Suprapubic skin (tissue), 4 donors: Measurements from ENCODE around the gene PFN1. TPM values are rescaled to one million over a fixed set of nuclear protein-coding genes. Genes with fewer than 3 reads are reported as not detected.

Source experiments
- DNase-seq, 2 donors: peaks; one replicate each; pipeline ENCODE4 v3.0.0-alpha.2; 2019; ENCODE audit warnings: low spot score in 2 of 2
- H3K27ac ChIP-seq: fragments of 200-600 bp; sonication (generic); one replicate; pipeline ENCODE4 v1.5.1; 2019
- H3K27me3 ChIP-seq: fragments of 200-600 bp; sonication (generic); one replicate; pipeline ENCODE4 v1.5.1; 2019
- H3K36me3 ChIP-seq: fragments of 200-600 bp; sonication (generic); one replicate; pipeline ENCODE4 v1.5.1; 2019
- H3K4me1 ChIP-seq: fragments of 200-600 bp; sonication (generic); one replicate; pipeline ENCODE4 v1.5.1; 2019
- H3K4me3 ChIP-seq: fragments of 200-600 bp; sonication (generic); one replicate; pipeline ENCODE4 v1.5.1; 2019; ENCODE audit warnings: mild to moderate bottlenecking
- H3K9me3 ChIP-seq: fragments of 200-600 bp; sonication (generic); one replicate; pipeline ENCODE4 v1.5.1; 2019
- CTCF ChIP-seq, 2 donors: fragments of 200-600 bp in 1 of 2; fragments of 450-650 bp in 1 of 2; sonication (generic) in 1 of 2; IDR thresholded peaks; one replicate each; pipeline ENCODE4 v1.5.1; 2016 to 2019; ENCODE audit warnings: antibody characterized with exemption in 2 of 2, mild to moderate bottlenecking in 1 of 2, moderate library complexity in 1 of 2
- EP300 ChIP-seq: sonication (generic); formaldehyde crosslinking; IDR thresholded peaks from one replicate; pipeline ENCODE4 v1.6.1; 2017; ENCODE audit warnings: antibody characterized with exemption
- POLR2A ChIP-seq, 2 donors: fragments of 450-650 bp; IDR thresholded peaks; one replicate each; pipeline ENCODE4 v1.6.1; 2017; ENCODE audit warnings: antibody characterized with exemption in 2 of 2, mild to moderate bottlenecking in 2 of 2, moderate library complexity in 2 of 2
- POLR2AphosphoS5 ChIP-seq, 3 donors: sonication (generic); formaldehyde crosslinking; IDR thresholded peaks; one replicate each; pipeline ENCODE4 v1.6.1; 2017; ENCODE audit warnings: antibody characterized with exemption in 3 of 3
- WGBS: methylation state at CpG from one replicate; pipeline ENCODE4 v1.1.5; 2018; 5-methylcytosine and 5-hydroxymethylcytosine counted together
- total RNA-seq, 4 donors: library from RNA; depleted of rRNA; stranded (reverse); fragments of >200 nt; gene quantifications; one replicate each; pipeline ENCODE4 v1.1.0, GENCODE V29; 2016

The PFN1 gene
- total RNA-seq, 4 donors from 2014 or later = 392 to 756 (median 686) TPM

GRCh38 chr17:4938688-4939545 lies 9.4 kb downstream of the PFN1 start:
- 59% methylated on average over 16 of the region's 19 CpGs for WGBS

GRCh38 chr17:4938069-4938491 lies 10.2 kb downstream of the PFN1 start:
- H3K36me3 ChIP-seq = peaks cover 36% of the 10 kb centered on the region
- no peaks in the 10 kb centered on the region for H3K27me3 ChIP-seq
- TF ChIP-seq POLR2AphosphoS5 (IDR thresholded peaks at IDR 0.05) (no peak), CTCF (IDR thresholded peaks at IDR 0.05) (no peak), POLR2A (IDR thresholded peaks at IDR 0.05) (no peak), EP300 (no peak)
- H3K27ac ChIP-seq = no peak overlapping the region
- DNase-seq = no peak
- H3K4me3 ChIP-seq = peak overlapping the region; percentile 68
- WGBS = 89% methylated on average over 9 of the region's 11 CpGs
- H3K4me1 ChIP-seq = peaks cover 51% of the 10 kb centered on the region
- no peaks in the 10 kb centered on the region for H3K9me3 ChIP-seq

More at GRCh38 chr17:4938688-4939545, 9.4 kb downstream of the PFN1 start:
- peak overlapping the region; percentile 68 for H3K4me3 ChIP-seq
- H3K27me3 ChIP-seq = no peaks in the 10 kb centered on the region
- DNase-seq = no peak
- peak overlapping the region; percentile 96 for H3K27ac ChIP-seq
- no peaks in the 10 kb centered on the region for H3K9me3 ChIP-seq
- H3K4me1 ChIP-seq = peaks cover 53% of the 10 kb centered on the region
- no peak for TF ChIP-seq POLR2AphosphoS5 (IDR thresholded peaks at IDR 0.05)
- no peak for TF ChIP-seq EP300
- no peak for TF ChIP-seq CTCF (IDR thresholded peaks at IDR 0.05)
- no peak for TF ChIP-seq POLR2A (IDR thresholded peaks at IDR 0.05)
- peaks cover 44% of the 10 kb centered on the region for H3K36me3 ChIP-seq

- TF ChIP-seq CTCF (IDR thresholded peaks at IDR 0.05) (no peak), POLR2A (IDR thresholded peaks at IDR 0.05) (no peak), POLR2AphosphoS5 (IDR thresholded peaks at IDR 0.05) (no peak), EP300 (no peak)
Observed at GRCh38 chr17:4937553-4937952, 10.8 kb downstream of the PFN1 start.

GRCh38 chr17:4936436-4936835 lies 11.9 kb downstream of the PFN1 start:
- TF ChIP-seq EP300 (no peak), POLR2A (IDR thresholded peaks at IDR 0.05) (no peak), POLR2AphosphoS5 (IDR thresholded peaks at IDR 0.05) (no peak), CTCF (IDR thresholded peaks at IDR 0.05) (no peak)
- H3K9me3 ChIP-seq = no peaks in the 10 kb centered on the region
- H3K4me3 ChIP-seq = no peak overlapping the region
- no peaks in the 10 kb centered on the region for H3K27me3 ChIP-seq
- H3K36me3 ChIP-seq = peaks cover 25% of the 10 kb centered on the region
- H3K4me1 ChIP-seq = peaks cover 34% of the 10 kb centered on the region
- 81% methylated on average over 3 of the region's 3 CpGs for WGBS
- no peak overlapping the region for H3K27ac ChIP-seq
- DNase-seq = no peak

More at GRCh38 chr17:4937553-4937952, 10.8 kb downstream of the PFN1 start:
- H3K4me3 ChIP-seq = no peak overlapping the region
- no peak for DNase-seq
- peaks cover 31% of the 10 kb centered on the region for H3K36me3 ChIP-seq
- no peaks in the 10 kb centered on the region for H3K27me3 ChIP-seq
- H3K9me3 ChIP-seq = no peaks in the 10 kb centered on the region
- H3K27ac ChIP-seq = no peak overlapping the region
- peaks cover 45% of the 10 kb centered on the region for H3K4me1 ChIP-seq
- 94% methylated on average over 15 of the region's 16 CpGs for WGBS

- Histone ChIP-seq H3K27ac (no peak overlapping the region), H3K4me3 (no peak overlapping the region), H3K4me1 (peaks cover 26% of the 10 kb centered on the region), H3K9me3 (no peaks in the 10 kb centered on the region), H3K36me3 (peaks cover 25% of the 10 kb centered on the region), H3K27me3 (no peaks in the 10 kb centered on the region)
- TF ChIP-seq CTCF (IDR thresholded peaks at IDR 0.05) (no peak), POLR2A (IDR thresholded peaks at IDR 0.05) (no peak), EP300 (no peak), POLR2AphosphoS5 (IDR thresholded peaks at IDR 0.05) (no peak)
- DNase-seq = no peak
Observed at GRCh38 chr17:4935650-4936049, 12.7 kb downstream of the PFN1 start.
